Glomerular endothelial cell (primary cell): ENCODE results near the gene GALNT9. TPM values are rescaled to one million over a fixed set of nuclear protein-coding genes. Genes with fewer than 3 reads are reported as not detected.

Source experiments
- DNase-seq: peaks from one replicate; pipeline ENCODE4 v3.0.0-alpha.2; 2011; ENCODE audit warnings: low read depth, low spot score; ENCODE audit errors: extremely low read depth
- total RNA-seq: library from RNA; depleted of rRNA; stranded (reverse); fragments of >200 nt; gene quantifications from 2 replicates; pipeline ENCODE4 v1.2.3, GENCODE V29; 2015

GALNT9 gene
- total RNA-seq, 1 donor from 2014 or later: 0.35 TPM

DNA sequence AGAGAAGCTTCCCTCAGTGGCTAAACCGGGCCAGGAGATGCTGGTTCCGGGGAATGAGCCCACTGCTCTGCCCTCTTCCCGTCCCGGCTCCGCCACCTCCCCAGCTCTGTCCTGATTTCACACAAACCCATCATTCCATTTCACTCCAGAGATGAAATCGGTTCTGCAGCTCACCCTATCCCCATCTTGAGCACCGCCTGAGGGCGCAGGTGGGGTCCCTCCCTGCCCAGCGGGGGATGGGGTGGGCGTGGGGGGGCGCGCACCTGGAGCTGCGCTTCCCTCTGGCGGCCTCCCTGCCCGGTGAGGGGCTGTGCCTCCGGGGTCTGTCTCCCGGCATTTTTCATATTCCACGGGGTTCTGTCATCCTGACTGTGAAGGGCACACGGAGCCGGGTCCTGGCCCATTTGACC lies 140.5 kb downstream of the GALNT9 start:
- no peak for DNase-seq

DNA sequence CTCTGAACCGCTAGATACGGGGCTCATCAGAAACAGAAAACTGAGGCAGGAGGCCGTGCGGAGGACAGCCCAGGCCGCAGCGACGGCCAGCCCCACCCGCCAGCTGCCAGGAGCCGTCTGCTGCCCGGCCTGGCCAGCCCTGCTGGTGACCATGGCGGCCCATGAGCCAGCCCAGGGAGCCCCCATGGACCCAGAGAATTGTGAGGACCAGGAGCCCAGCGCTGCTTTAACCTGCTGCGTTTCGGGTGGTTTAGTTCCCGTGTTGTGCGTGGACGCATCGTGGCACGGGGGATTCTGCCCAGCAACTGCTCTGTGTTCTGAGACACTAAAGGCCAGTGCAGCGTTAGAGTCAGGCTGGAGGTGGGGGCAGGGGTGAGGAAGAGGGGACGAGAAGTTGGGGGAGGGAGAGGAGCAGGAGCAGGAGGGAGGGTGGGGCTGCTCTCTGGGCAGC lies 140.9 kb downstream of the GALNT9 start:
- no peak for DNase-seq

DNA sequence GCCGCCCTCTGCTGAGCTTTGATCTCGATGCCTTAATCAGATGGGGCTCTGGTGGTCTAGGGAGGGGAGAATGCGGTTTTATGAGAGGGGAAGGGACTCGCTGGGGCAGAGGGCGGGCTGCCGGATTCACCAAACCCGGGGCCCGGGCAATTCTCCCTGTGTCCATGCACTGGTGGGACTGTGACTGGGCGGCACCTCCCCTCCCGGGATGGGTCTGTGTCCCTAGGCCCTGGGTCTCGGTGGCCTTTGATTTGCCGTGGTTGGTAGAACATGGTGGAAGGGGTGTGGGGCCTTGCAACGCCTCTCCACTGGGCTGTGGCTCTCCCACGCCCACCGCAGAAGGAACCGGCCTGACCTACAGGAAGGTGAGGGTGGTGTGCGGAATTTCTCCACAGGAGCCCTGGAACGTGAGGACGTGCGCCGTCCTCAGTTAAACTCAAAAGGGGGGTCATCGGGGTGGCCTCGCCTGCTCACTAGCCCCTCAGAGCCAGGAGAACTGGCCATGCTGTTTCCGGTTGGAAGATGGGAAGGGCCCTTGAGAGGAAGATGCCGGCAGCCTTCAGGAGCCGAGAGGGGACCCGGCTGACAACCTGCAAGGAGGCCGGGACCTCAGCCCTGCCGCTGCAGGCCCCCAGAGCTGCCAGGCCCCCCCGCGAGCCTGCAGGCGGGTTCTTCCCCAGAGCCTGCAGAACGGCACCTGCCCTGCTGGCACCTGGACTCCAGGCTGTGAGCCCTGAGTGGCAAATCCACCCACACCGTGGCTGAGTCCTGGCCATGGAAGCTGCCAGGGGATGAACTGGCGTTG lies 141.5 kb downstream of the GALNT9 start:
- no peak for DNase-seq

DNA sequence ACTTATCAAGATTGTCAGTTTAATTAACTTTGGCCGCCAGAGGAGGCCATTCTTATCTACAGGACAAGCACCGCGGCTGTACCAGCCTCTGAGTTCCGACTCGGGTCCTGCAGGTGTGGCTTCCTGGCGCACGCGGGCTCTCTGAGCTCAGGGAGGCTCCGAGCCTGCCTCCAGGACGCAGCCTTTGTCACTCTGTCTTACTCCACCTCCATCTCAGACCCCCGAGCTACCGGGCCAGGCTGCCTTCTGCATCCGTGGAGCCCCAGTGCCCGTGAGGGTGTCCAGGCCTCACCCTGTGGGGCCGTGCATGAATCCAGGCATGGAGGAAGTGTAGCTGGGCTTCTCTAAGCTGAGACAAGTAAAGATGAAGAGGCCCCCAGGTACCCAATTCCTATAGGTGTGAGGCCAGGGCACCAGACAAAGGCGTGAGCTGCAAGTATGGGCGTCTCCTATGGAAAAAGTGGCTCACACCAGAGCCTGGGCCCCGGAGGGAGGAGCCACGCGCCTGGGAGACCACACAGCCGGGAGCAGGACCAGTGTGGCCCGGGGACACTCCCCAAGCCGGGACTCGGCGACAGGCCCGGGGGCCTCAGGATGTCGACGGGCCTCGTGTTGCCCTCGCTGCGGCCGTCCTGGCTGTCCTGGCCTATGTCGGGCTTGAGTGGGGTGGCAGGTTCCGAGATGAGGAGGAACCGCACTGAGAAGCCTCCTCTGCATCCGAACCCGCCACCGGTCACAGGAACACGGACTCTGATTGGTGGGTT lies 142.3 kb downstream of the GALNT9 start:
- no peak for DNase-seq

- no peak for DNase-seq
Measured at GRCh38 chr12:132186208-132186856, 143.1 kb downstream of the GALNT9 start.

- no peak for DNase-seq
Measured at GRCh38 chr12:132185705-132186104, 143.7 kb downstream of the GALNT9 start.

GRCh38 chr12:132182711-132183365 lies 146.6 kb downstream of the GALNT9 start:
- DNase-seq: no peak

DNA sequence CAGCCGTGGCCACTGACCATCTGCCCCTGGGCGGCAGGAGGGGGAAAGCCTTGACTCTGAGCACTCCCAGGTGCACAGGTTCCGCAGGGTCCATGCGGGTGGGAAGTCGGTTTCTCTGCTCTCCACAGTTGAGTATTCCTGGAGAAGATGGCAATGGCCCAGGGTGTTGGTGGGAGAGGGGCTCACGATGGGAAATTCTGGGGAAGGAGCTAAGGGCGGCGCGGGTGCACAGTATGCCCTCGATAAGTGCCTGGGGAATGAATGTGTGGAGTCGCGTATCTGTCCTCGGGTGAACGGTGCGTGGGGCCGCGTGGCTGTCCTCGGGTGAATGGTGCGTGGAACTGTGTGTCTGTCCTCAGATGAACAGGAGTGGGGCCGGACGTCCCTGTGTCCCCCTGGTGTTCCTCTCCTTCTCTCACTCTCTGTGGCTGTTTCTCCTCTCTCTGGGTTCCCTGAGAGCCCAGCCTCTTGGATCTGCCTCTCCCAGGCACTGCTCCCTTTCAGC lies 147.1 kb downstream of the GALNT9 start:
- DNase-seq: no peak

DNA sequence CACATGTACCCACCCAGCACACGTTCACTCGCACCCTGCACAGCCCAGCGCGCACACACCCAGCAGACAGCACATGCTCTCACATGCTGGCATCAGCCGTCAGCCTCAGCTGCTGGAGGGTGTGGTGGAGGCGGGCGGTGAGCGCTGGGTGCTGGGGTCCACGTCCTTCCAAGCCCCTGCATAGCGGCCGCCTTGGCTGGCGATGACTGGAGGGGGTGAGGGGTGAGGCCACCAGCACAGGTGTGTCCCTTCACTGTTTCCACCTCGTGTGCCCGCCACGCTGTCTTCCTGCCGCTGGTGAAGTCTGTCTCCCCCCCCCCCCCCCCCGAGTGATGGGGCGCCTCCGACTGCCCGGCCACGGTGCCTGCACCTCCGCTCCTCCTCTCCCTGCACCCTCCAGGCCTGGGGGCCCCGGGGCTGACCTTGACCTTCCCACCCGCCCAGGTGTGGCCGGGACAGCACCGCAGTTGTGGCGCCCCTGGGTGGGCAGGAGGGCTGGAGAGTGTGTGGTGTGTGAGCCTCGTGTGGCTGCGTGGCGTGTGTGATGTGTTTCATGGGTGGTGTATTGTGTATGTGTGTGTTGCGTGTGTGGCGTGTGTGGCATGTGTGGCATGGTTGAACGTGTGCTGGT lies 147.7 kb downstream of the GALNT9 start:
- no peak for DNase-seq

DNA sequence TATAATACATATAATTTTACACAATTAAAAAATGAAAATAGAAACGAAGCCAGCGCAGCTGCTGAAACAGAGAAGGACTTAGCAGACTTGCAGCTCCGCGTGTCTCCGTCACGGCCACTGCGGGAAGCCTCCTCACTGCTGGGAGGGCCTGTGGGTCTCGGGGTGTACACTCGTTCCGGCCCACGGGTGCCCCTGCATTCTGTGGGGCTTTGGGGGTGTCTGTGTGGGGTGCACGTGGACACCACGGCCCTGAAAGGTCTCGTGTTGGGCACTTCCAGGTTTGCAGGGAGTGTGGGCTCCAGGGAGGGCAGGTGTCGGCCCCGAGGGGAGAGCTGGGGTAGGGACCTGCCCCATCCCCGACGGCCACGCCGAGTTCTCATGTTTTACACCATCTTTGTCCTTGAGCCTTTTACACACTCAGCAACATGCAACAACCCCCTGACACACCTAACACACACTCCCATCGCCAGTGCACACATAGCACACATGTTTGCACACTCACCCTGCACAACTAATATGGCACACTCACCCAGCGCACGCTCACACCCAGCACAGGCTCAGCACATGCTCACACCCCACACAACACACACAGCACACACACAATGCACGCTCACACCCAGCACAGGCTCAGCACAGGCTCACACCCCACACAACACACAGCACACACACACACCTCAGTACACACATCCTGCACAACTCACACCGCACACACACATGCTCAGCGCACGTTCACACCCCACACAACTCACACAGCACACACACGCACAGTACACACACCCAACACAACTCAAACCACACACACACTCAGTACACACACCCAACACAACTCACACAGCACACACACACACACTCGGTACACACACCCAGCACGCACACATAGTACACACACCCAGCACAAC lies 148.5 kb downstream of the GALNT9 start:
- no peak for DNase-seq

DNA sequence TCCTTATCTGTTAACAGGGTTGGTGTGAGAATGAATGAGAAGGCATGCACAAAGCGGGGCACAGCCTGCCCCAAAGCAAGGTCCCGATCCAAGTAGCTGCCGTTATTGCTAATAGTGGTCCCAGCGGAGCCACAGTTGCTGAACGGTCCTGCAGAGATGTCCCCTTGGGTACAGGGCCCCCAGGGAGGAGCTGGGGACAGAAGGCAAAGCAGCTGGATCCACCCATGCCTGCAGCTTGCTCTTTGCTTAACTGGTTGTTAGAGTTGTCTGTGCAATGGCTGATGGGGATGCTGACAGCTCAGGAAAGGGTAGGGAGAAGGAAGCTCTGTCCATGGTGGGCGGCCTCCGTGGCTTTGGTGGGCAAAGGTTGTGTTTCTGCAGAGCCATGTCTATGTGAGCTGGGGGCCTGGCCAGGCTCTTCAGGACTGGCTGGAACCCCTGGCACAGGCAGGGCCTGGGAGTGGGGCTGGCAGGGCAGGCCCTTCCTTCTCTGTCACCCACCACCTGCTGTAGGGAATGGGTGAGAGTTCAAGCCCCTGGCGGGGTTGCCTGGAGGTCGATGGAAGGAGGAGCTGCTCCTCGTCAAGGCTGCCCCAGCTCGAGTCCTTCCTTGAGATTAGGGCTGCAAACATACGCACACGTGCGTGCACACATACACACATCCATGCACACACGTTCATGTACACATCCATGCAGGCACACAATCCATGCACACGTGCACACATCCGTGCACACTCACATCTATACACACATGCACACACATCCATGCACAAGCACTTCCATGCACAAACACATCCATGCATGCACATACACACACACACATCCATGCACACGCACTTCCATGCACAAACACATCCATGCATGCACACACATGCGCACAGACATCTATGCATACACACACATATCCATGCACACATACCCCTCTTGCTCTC lies 149.7 kb downstream of the GALNT9 start:
- DNase-seq: no peak

DNA sequence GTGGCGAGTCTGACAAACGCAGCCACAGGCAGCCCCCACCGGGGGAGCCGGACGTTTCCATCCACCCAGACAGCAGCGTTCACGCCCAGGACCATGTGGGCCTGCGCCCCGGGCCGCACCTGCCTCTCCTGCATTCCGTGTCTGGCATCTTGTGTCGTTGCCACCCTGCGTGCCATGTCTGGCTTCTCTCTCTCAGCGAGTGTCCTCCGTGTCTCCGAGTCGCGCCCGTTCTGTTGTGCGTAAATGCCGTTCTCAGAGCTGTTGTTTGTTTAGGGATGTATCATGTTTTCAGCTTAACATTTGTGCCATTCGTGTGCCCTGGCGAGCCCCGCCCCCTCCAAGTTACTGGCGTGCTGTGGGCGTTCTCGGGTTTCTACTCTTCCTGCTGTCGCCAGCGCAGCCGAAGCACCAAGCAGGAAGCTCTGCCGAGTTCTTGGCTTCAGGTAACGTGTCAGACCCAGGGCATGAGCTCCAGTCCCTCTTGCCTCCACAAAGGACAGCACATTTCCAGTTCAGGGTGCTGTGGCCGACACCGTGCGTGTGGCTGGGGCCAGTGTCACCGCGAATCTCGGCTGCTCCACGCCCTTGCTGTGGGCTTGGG lies 150.5 kb downstream of the GALNT9 start:
- DNase-seq: no peak

DNA sequence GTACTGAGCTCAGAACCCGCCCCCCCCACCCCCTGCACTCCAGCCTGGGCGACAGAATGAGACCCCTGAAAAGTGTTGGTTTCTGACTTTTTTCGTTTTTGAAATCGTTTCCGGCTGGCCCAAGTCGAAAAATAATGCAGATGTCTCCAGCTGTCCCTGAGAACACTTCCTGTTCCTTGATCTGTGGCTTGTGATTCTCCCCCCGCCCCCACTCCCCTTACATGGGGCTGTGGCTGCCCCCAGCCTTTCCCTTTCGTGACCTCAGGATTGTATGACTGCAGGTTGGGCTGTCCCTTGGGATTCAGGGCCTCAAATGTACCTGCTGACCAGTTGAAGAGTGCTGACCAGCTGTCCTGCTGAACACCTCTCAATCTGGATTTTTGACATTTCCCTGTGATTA lies 151.1 kb downstream of the GALNT9 start:
- no peak for DNase-seq

DNA sequence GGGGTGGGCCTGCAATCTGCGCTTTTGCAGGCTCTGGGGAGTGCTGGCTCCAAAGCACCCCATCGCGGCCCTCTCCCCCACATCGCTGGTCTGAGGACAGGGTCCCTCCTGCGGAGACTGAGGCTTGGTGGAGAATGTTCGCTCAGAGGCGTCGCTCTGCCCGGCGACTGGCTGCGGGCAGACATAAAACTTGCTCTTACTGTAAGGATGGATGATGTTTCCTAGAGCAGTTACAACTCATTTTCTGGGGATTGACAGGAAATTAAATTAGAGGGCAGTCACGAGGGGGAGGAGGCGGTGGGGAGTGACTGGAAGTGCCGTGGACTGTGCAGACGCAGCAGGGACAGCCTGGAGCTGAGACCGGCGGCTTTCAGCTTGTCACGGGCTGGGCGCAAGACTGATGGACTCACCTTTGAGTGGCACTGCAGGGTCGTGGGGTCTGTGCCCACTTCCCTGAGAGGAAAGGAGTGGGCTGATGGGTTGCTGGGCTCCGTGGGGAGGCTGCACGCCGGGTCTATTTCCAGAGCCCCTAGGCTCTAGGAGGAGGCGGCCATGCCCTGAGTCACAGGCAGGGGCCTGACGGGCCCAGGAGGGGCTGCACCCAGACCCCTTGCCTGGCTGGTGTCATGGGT lies 152.4 kb downstream of the GALNT9 start:
- no peak for DNase-seq

DNA sequence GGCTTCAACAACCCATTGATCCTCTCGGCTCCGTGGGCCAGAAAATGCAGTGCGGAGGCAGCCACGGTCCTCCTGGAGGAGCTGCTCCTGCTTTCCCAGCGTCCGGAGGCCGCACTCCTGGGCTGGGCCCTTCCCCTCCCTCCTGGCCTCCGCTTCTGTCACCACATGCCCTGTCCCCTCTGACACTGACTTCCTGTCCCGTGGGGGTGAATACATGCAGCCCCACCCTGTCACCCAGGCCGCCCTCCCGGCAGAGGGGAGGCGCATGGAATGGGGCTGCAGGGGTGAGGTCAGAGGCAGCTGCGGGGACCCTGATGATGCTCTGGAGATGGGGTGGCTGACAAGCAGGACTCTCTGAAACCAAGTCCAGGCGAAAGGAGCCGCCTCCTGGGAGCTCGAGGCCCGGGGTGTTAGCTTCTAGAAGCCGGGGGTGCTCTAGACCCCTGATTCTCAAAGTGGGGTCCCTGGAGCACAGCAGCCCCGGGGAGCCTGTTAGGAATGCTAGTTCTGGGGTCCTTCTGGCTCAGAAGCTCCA lies 152.9 kb downstream of the GALNT9 start:
- no peak for DNase-seq

GRCh38 chr12:132175496-132176384 lies 153.6 kb downstream of the GALNT9 start:
- no peak for DNase-seq
